GM18868 (cell line): ENCODE data around the gene OR5D18.
"Not testable (repeated sequence)": the region's sequence is repeated elsewhere in the genome, so short reads cannot be mapped to it uniquely, and the experiment has no call there.

Experiments used
- ATAC-seq: cut with Tn5 transposase; IDR thresholded peaks from one replicate; pipeline ENCODE4 v1.9.1; 2021; ENCODE audit warnings: mild to moderate bottlenecking, moderate library complexity; ENCODE audit not compliant: unreplicated experiment

The OR5D18 gene

GRCh38 chr11:55819330-55819729 is at the start of gene OR5D18:
Gene OR5D18 (plus strand): TSS chr11:55819630. CDS start chr11:55819630, 0 bp downstream.
- ATAC-seq: no peak

GRCh38 chr11:55773138-55773537 is 46.3 kb upstream of the OR5D18 start, which contains the start of gene OR5D13:
Gene OR5D13 (plus strand): TSS chr11:55773438. CDS start chr11:55773438, 0 bp downstream.
- no peak for ATAC-seq

GRCh38 chr11:55791606-55792005 is 27.8 kb upstream of the OR5D18 start:
- ATAC-seq: no peak

GRCh38 chr11:55793321-55793720 is 26.1 kb upstream of the OR5D18 start:
- ATAC-seq: no peak

- no peak for ATAC-seq
These were observed 24.2 kb upstream of the OR5D18 start, which contains the start of gene OR5D14 for GRCh38 chr11:55795256-55795655. Gene OR5D14 (plus strand): TSS chr11:55795556. CDS start chr11:55795556, 0 bp downstream.

GRCh38 chr11:55806248-55806647 is 13.2 kb upstream of the OR5D18 start:
- ATAC-seq: no peak

GRCh38 chr11:55811067-55811466 is 8.4 kb upstream of the OR5D18 start, which contains the start of gene OR5L1:
Gene OR5L1 (plus strand): TSS chr11:55811367. CDS start chr11:55811467, 100 bp downstream.
- ATAC-seq: no peak

- no peak for ATAC-seq
These were observed 7.5 kb downstream of the OR5D18 start, which contains the start of gene OR5L2 for GRCh38 chr11:55826919-55827318. Gene OR5L2 (plus strand): TSS chr11:55827219. CDS start chr11:55827219, 0 bp downstream.

GRCh38 chr11:55838452-55838851 is 19.0 kb downstream of the OR5D18 start, which contains the start of gene OR5D16:
Gene OR5D16 (plus strand): TSS chr11:55838752. CDS start chr11:55838752, 0 bp downstream.
- no peak for ATAC-seq

- ATAC-seq: no peak
These were observed 28.0 kb downstream of the OR5D18 start for GRCh38 chr11:55847453-55847852.

- no peak for ATAC-seq
These were observed 29.6 kb downstream of the OR5D18 start for GRCh38 chr11:55849037-55849436.

GRCh38 chr11:55852141-55852540 is 32.7 kb downstream of the OR5D18 start:
- no peak for ATAC-seq

GRCh38 chr11:55854704-55855103 is 35.3 kb downstream of the OR5D18 start:
- peak; percentile 78 for ATAC-seq

- not testable (repeated sequence) for ATAC-seq
These were observed 47.9 kb downstream of the OR5D18 start for GRCh38 chr11:55867354-55867753.
